Measurements from ENCODE around the gene NEGR1.

NEGR1 gene

GRCh38 chr1:71634159-71634558 lies 648.2 kb downstream of the NEGR1 start:
- TF ChIP-seq CTCF (IDR thresholded peaks at IDR 0.05; ENCODE audit: extremely low read depth, insufficient read depth, missing control alignments), result no peak
- no peak for DNase-seq (ENCODE audit: low spot score)
- in situ Hi-C loops (cut with MboI; ENCODE audit: low pct_unique_long_range_greater_than_20kb, low sequenced_read_pairs, unreplicated experiment), result no loop called here

- TF ChIP-seq CTCF (IDR thresholded peaks at IDR 0.05; ENCODE audit: extremely low read depth, insufficient read depth, missing control alignments), result no peak
- in situ Hi-C loops (cut with MboI; ENCODE audit: low pct_unique_long_range_greater_than_20kb, low sequenced_read_pairs, unreplicated experiment), result no loop called here
- no peak for DNase-seq (ENCODE audit: low spot score)
Measured at GRCh38 chr1:71630073-71630472, 652.3 kb downstream of the NEGR1 start.

GRCh38 chr1:71625004-71625403 lies 657.3 kb downstream of the NEGR1 start:
- in situ Hi-C loops (cut with MboI; ENCODE audit: low pct_unique_long_range_greater_than_20kb, low sequenced_read_pairs, unreplicated experiment), result no loop called here
- no peak for TF ChIP-seq CTCF (IDR thresholded peaks at IDR 0.05; ENCODE audit: extremely low read depth, insufficient read depth, missing control alignments)
- no peak for DNase-seq (ENCODE audit: low spot score)

- in situ Hi-C loops (cut with MboI; ENCODE audit: low pct_unique_long_range_greater_than_20kb, low sequenced_read_pairs, unreplicated experiment), result no loop called here
- no peak for TF ChIP-seq CTCF (IDR thresholded peaks at IDR 0.05; ENCODE audit: extremely low read depth, insufficient read depth, missing control alignments)
- DNase-seq (ENCODE audit: low spot score), result no peak
Measured at GRCh38 chr1:71623888-71624287, 658.5 kb downstream of the NEGR1 start.

GRCh38 chr1:71621785-71622184 lies 660.6 kb downstream of the NEGR1 start:
- no peak for TF ChIP-seq CTCF (IDR thresholded peaks at IDR 0.05; ENCODE audit: extremely low read depth, insufficient read depth, missing control alignments)

GRCh38 chr1:71618766-71619530 lies 663.4 kb downstream of the NEGR1 start:
- in situ Hi-C loops (cut with MboI; ENCODE audit: low pct_unique_long_range_greater_than_20kb, low sequenced_read_pairs, unreplicated experiment), result no loop called here
- DNase-seq (ENCODE audit: low spot score), result no peak
- TF ChIP-seq CTCF (IDR thresholded peaks at IDR 0.05; ENCODE audit: extremely low read depth, insufficient read depth, missing control alignments), result no peak

More at GRCh38 chr1:71621785-71622184, 660.6 kb downstream of the NEGR1 start:
- no peak for DNase-seq (ENCODE audit: low spot score)
- in situ Hi-C loops (cut with MboI; ENCODE audit: low pct_unique_long_range_greater_than_20kb, low sequenced_read_pairs, unreplicated experiment), result no loop called here

Measured in GM13977 (cell line).